Posterior vena cava (tissue), 2 donors: ENCODE results near the gene FUBP1. TPM values are rescaled to one million over a fixed set of nuclear protein-coding genes. Genes with fewer than 3 reads are reported as not detected.
"Not testable (repeated sequence)": the region's sequence is repeated elsewhere in the genome, so short reads cannot be mapped to it uniquely, and the experiment has no call there.

Experiments
- DNase-seq: peaks from one replicate; pipeline ENCODE4 v3.0.0-alpha.2; 2020; ENCODE audit warnings: low spot score
- intact Hi-C, 2 donors: fragments of 100-400 bp; cut with DNase I; formaldehyde crosslinking; loops; one replicate each; pipeline versions ENCODE4 v1.14.1 to v1.14.2; 2022 to 2023
- total RNA-seq, 2 donors: library from RNA; stranded (reverse); fragmentation: NEBNext Ultra II Directional; extraction: Animal tissue kit (Norgen Biotek cat#: 25700); gene quantifications; one replicate each; pipeline ENCODE4 v1.2.1, GENCODE V29; 2021
- donor health status: DM: yes; HTN: yes; CAD: no.
- donor health status: DM: yes; HTN: yes; CAD: no.

The FUBP1 gene
- total RNA-seq, 2 donors from 2014 or later, result 90.7 to 99.3 TPM

- intact Hi-C loops, result no loop called here
- no peak for DNase-seq
Observed at GRCh38 chr1:77991638-77992037, 12.8 kb upstream of the FUBP1 start.

GRCh38 chr1:77990629-77991204 lies 11.8 kb upstream of the FUBP1 start:
- DNase-seq, result no peak
- intact Hi-C loops, result no loop called here

GRCh38 chr1:77989744-77990143 lies 10.9 kb upstream of the FUBP1 start:
- DNase-seq, result no peak
- intact Hi-C loops, result no loop called here

- intact Hi-C loops, result no loop called here
- no peak for DNase-seq
Observed at GRCh38 chr1:77987919-77988318, 9.0 kb upstream of the FUBP1 start.

GRCh38 chr1:77986810-77987209 lies 7.9 kb upstream of the FUBP1 start:
- intact Hi-C loops, result no loop called here
- DNase-seq, result no peak

- intact Hi-C loops, result no loop called here
- no peak for DNase-seq
Observed at GRCh38 chr1:77984629-77985028, 5.8 kb upstream of the FUBP1 start.

GRCh38 chr1:77983997-77984355 lies 5.1 kb upstream of the FUBP1 start:
- intact Hi-C loops, result no loop called here
- DNase-seq, result no peak

- DNase-seq, intact Hi-C loops: not testable (repeated sequence)
Observed at GRCh38 chr1:77983352-77983996, 4.6 kb upstream of the FUBP1 start.

- intact Hi-C loops, result loop anchor here in 1 of 2 donors (10.0 kb wide), 1 partner anchor 126 kb away; no protein-coding TSS in a partner anchor
- DNase-seq, result no peak
Observed at GRCh38 chr1:77978293-77978968, 441 bp downstream of the FUBP1 start.

GRCh38 chr1:77977989-77978292 lies 931 bp downstream of the FUBP1 start:
- intact Hi-C loops, result loop anchor here in 1 of 2 donors (10.0 kb wide), 1 partner anchor 127 kb away; no protein-coding TSS in a partner anchor
- DNase-seq, result no peak

GRCh38 chr1:77976433-77977076 lies 2.3 kb downstream of the FUBP1 start:
- no peak for DNase-seq
- intact Hi-C loops, result loop anchor here in 1 of 2 donors (10.0 kb wide), 1 partner anchor 128 kb away; no protein-coding TSS in a partner anchor

GRCh38 chr1:77975907-77976306 lies 3.0 kb downstream of the FUBP1 start:
- no peak for DNase-seq
- intact Hi-C loops, result loop anchor here in 1 of 2 donors (10.0 kb wide), 1 partner anchor 129 kb away; no protein-coding TSS in a partner anchor

- intact Hi-C loops, result loop anchor here in 1 of 2 donors (10.0 kb wide), 1 partner anchor 129 kb away; no protein-coding TSS in a partner anchor
- no peak for DNase-seq
Observed at GRCh38 chr1:77975386-77975785, 3.5 kb downstream of the FUBP1 start.

GRCh38 chr1:77972080-77972479 lies 6.8 kb downstream of the FUBP1 start:
- intact Hi-C loops, result loop anchor here in 1 of 2 donors (10.0 kb wide), 1 partner anchor 133 kb away; no protein-coding TSS in a partner anchor
- no peak for DNase-seq

GRCh38 chr1:77970192-77970591 lies 8.7 kb downstream of the FUBP1 start:
- no peak for DNase-seq
- intact Hi-C loops, result loop anchor here in 1 of 2 donors (10.0 kb wide), 1 partner anchor 135 kb away; no protein-coding TSS in a partner anchor

- DNase-seq, result no peak
- intact Hi-C loops, result no loop called here
Observed at GRCh38 chr1:77966291-77966690, 12.6 kb downstream of the FUBP1 start.

- intact Hi-C loops, result no loop called here
- DNase-seq, result no peak
Observed at GRCh38 chr1:77961392-77961791, 17.5 kb downstream of the FUBP1 start.

- intact Hi-C loops, result loop anchor here in 1 of 2 donors (10.0 kb wide), 1 partner anchor 234 kb away; no protein-coding TSS in a partner anchor
- DNase-seq, result no peak
Observed at GRCh38 chr1:77958850-77959249, 20.0 kb downstream of the FUBP1 start.

GRCh38 chr1:77958391-77958790 lies 20.5 kb downstream of the FUBP1 start:
- intact Hi-C loops, result loop anchor here in 1 of 2 donors (10.0 kb wide), 1 partner anchor 234 kb away; no protein-coding TSS in a partner anchor
- no peak for DNase-seq

GRCh38 chr1:77956464-77956863 lies 22.4 kb downstream of the FUBP1 start:
- DNase-seq, result no peak
- intact Hi-C loops, result loop anchor here in 1 of 2 donors (10.0 kb wide), 1 partner anchor 232 kb away; no protein-coding TSS in a partner anchor
